BE2C (cell line): ENCODE results near the gene PRXL2B.

Experiments used
- DNase-seq: peaks from one replicate; pipeline ENCODE4 v3.0.0-alpha.2; 2020
- H3K27me3 ChIP-seq: fragments of 250-450 bp; sonication (Bioruptor Pico); 2 replicates; pipeline ENCODE4 v1.5.1; 2020; ENCODE audit warnings: mild to moderate bottlenecking
- H3K36me3 ChIP-seq: fragments of 250-450 bp; sonication (Bioruptor Pico); 2 replicates; pipeline ENCODE4 v1.5.1; 2020; ENCODE audit warnings: mild to moderate bottlenecking
- H3K4me1 ChIP-seq: fragments of 250-450 bp; sonication (Bioruptor Pico); 2 replicates; pipeline ENCODE4 v1.5.1; 2020
- H3K4me3 ChIP-seq: 2 replicates; pipeline ENCODE4 v1.5.1; 2011; ENCODE audit warnings: low read depth, low read length
- H3K9me3 ChIP-seq: fragments of 250-450 bp; sonication (Bioruptor Pico); 2 replicates; pipeline ENCODE4 v1.5.1; 2020
- TF ChIP-seq, protein P1 (sequence below): IDR thresholded peaks from 2 replicates; pipeline ENCODE4 v1.5.1; 2012; ENCODE audit warnings: mild to moderate bottlenecking, low read depth, low read length

The PRXL2B gene

DNA sequence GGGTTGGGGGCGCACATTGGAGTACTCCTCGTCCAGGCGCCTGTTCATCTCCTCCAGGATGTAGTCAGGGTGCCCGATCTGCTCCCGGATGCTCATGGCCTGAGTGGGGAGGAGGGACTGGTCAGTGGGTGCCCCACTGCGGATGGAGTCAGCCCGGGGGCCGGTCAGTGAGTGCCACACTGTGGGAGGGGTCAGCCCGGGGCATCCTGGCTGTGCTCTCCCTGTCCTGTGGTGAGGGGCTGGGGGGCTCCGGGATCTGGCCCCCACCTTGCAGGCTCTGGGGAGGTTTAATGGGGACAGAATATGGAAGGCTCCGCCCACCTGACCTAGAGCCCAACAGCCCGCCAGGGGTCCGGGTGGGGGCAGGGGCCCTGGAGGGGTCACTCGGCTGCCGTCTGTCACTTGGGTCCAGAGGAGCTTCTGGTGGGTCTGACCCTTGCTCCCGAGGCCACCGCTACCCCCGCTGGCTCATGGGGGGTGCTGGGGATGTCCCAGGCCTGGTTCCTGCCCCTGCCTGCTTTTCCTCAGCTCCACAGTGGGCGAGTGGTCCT, 8.8 kb downstream of the PRXL2B start:
- Histone ChIP-seq H3K4me3 (no peak overlapping the region), H3K27me3 (no peaks in the 10 kb centered on the region), H3K4me1 (no peaks in the 10 kb centered on the region), H3K9me3 (no peaks in the 10 kb centered on the region), H3K36me3 (no peaks in the 10 kb centered on the region)
- TF ChIP-seq, protein P1, sequence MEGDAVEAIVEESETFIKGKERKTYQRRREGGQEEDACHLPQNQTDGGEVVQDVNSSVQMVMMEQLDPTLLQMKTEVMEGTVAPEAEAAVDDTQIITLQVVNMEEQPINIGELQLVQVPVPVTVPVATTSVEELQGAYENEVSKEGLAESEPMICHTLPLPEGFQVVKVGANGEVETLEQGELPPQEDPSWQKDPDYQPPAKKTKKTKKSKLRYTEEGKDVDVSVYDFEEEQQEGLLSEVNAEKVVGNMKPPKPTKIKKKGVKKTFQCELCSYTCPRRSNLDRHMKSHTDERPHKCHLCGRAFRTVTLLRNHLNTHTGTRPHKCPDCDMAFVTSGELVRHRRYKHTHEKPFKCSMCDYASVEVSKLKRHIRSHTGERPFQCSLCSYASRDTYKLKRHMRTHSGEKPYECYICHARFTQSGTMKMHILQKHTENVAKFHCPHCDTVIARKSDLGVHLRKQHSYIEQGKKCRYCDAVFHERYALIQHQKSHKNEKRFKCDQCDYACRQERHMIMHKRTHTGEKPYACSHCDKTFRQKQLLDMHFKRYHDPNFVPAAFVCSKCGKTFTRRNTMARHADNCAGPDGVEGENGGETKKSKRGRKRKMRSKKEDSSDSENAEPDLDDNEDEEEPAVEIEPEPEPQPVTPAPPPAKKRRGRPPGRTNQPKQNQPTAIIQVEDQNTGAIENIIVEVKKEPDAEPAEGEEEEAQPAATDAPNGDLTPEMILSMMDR = no peak
- DNase-seq = no peak

DNA sequence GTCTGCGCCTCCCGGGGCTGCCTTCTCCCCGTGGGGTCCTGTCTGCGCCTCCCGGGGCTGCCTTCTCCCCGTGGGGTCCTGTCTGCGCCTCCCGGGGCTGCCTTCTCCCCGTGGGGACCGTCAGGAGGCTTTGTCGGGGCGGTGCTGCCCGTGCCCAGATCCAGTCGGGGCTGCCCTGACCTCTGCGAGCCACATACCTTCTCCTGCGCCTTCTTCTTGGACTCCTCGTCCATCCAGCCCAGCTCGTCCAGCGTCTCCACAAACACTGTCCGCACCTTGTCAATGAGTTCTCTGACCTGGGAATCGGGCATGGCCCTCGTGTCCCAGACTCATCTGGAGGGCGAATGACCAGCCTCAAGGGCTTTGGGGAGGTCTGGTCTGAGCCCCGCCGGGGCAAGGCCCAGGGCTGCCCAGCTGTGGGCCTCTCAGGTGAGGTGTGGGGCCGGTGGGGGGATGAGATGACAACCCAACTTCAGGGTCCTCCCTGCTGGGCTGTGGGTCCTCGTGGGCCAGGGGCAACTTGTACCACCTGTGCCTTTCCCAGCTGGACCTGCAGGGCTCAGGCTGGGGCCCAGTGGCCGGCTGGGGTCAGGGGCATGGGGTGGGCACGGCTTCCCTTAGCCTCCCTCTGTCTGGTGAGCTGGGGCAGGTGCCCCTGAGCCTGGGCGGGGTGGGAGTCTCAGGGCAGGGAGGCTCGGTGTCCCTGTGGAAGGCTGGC, 9.4 kb downstream of the PRXL2B start:
- Histone ChIP-seq H3K27me3 (no peaks in the 10 kb centered on the region), H3K36me3 (no peaks in the 10 kb centered on the region), H3K4me3 (no peak overlapping the region), H3K9me3 (no peaks in the 10 kb centered on the region), H3K4me1 (no peaks in the 10 kb centered on the region)
- TF ChIP-seq, protein P1 = no peak
- no peak for DNase-seq

DNA sequence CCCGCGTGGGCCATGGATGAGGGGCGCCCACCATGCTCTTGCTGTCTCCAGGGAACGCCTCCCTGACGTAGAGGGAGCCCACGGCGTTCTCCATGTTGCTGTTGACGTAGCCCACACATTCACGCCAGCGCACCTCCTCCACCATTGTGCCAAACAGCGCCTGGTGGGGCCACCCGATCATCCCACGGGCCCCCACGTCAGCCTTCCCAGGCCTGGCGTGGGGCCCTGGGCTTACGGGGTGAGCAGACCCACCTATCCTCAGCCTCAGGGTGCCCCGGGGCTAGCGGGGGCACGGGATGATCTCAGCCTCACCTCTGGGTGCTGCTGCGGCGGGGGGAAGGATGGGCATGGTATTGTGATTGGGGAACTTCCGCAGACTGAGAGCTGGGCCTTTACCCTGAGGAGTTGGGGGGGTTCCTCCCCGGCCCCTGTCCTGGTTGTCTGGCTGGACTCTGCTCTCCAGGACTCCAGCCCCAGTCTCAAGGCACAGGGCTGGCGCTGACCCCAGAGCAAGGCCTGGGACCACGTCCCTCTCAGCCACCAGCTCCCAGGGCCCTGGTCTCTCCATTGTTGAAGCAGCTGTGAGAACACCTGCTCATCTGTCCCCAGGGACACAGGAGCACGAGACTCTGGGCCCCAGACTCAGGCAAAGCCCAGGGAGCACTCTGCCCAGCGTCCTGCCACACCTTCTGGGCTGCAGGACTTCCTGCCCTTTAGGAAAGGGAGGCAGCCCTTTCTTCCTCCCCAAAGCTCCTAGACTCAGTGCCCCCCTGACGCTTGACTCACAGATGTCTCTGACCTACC, 10.2 kb downstream of the PRXL2B start:
- Histone ChIP-seq H3K27me3 (no peaks in the 10 kb centered on the region), H3K4me3 (no peak overlapping the region), H3K4me1 (no peaks in the 10 kb centered on the region), H3K36me3 (no peaks in the 10 kb centered on the region), H3K9me3 (no peaks in the 10 kb centered on the region)
- DNase-seq = no peak
- TF ChIP-seq, protein P1 = no peak

DNA sequence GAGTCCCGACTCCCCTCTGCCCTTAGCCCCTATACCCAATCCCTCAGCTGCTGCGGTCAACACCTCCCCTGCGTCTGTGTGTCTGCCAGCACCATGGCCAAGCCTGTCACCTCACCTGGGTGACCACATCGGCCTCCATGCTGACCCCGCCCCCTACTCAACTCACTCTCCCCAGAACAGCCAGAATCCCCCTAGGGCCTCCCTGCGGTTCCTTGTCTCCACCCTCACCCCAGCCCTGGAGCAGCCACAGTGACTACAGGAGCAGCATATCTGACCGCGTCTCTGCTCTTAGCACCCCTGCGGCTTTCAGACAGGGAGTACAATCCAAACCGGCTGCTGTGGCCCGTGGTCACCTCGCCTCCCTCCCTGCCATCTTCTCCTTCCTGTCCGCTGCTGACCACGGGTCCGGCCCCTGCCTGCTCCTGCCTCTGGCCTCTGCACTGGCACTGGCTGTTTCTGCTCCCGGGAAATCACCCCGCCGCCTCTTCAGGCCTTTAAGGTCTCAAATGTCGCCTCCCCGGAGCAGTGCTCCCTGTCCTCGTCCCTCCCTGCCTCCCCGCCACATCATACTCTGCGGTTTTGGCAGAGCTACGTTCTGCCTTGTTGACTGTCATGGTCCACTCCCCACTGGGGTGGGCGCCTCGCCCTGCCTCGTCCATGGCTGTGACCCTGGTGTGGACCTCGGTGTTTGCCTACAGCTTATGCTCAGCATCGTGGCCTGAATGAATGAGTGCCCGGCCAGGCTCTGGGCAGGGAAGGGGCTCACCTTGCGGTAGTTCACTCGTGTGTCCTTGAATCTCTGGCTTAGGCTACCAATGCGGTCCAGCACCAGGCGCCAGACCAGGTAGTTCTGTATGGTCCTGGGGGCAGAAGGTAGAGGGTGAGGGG, 11.1 kb downstream of the PRXL2B start:
- DNase-seq = no peak
- Histone ChIP-seq H3K27me3 (no peaks in the 10 kb centered on the region), H3K4me1 (no peaks in the 10 kb centered on the region), H3K9me3 (no peaks in the 10 kb centered on the region), H3K4me3 (no peak overlapping the region), H3K36me3 (no peaks in the 10 kb centered on the region)
- TF ChIP-seq, protein P1 = no peak

DNA sequence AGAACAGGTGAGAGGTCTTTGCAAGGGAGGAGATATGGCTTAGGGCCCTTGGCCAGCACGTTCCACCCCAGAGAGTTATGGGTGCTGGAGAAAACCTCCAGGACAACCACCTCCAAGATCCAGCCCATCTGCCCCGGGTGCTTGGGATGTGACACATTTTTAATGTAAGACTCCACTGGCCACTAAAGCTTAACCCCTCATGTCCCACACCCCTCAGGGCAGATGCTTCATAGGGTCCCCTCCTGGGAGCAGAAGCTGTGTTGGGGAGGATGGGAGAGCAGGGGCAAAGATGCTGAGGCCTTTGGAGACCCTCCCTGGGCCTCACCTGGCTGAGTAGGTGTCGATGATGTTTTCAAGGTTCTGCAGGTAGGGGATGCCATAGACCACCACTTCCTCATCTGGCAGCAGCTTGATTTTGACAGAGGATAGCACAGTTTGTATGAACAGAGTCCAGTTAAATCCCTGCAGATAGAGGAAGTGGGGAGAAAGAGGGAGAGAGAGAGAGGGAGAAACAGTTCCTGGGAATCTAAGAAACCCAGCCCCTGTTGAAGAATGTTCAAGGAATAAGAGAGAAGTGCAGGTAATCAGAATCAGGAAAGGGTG, 11.9 kb downstream of the PRXL2B start:
- H3K4me1 ChIP-seq = no peaks in the 10 kb centered on the region
- H3K9me3 ChIP-seq = no peaks in the 10 kb centered on the region
- DNase-seq = no peak
- H3K4me3 ChIP-seq = no peak overlapping the region
- H3K36me3 ChIP-seq = no peaks in the 10 kb centered on the region
- H3K27me3 ChIP-seq = no peaks in the 10 kb centered on the region
- TF ChIP-seq, protein P1 = no peak
